NCI-H1417 (cell line): ENCODE measurements around the gene PDLIM7.
A peak's percentile ranks its signal among the peaks of the same experiment; 100 is the strongest.
"Not testable (repeated sequence)": the region's sequence is repeated elsewhere in the genome, so short reads cannot be mapped to it uniquely, and the experiment has no call there.

Source experiments
- DNase-seq, 3 experiments: peaks; one replicate each; lab custom pipeline; 2025; lab: John Stamatoyannopoulos, UW

PDLIM7 gene, protein sequence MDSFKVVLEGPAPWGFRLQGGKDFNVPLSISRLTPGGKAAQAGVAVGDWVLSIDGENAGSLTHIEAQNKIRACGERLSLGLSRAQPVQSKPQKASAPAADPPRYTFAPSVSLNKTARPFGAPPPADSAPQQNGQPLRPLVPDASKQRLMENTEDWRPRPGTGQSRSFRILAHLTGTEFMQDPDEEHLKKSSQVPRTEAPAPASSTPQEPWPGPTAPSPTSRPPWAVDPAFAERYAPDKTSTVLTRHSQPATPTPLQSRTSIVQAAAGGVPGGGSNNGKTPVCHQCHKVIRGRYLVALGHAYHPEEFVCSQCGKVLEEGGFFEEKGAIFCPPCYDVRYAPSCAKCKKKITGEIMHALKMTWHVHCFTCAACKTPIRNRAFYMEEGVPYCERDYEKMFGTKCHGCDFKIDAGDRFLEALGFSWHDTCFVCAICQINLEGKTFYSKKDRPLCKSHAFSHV

DNA sequence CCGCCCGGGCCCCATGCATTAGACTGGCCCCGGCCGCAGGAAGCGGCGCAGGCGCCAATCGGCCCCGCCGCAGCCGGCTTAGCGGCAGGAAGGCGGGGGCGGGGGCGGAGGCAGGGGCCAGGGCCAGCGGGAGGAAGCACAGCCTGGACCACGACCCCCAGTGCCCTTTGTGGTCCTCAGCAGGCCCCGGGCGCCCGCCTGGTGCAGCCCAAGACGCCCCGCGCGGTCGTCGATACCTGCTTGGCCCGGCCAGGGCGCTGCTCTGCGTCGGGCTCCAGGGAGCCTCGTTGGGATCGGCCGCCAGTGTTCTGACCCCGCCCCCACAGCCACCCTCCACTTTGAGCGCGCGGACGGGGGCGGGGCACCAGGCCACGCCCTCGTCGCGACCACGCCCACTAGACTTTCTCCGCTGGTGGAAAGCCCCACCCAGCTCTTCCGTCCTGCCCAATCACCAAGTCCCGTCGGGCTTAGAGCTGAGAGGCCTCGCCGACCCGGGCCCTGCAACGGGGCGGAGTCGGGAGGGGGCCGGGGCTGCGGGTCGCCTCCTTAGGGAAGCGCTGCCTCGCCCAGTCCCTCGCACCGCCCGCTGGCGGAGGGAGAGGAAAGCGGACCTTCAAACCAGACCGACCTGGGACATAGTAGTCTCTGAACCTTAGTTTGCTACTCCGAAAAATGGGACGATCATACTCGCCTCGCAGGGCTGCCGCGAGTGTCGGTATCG, at the start of gene PDLIM7:
Gene PDLIM7 (minus strand): TSS at position 313 of the 721 bp plus-strand sequence. CDS start 1,092 bp downstream, outside the sequence.
- DNase-seq, result peak; percentile 88 to 95 (median 93)

DNA sequence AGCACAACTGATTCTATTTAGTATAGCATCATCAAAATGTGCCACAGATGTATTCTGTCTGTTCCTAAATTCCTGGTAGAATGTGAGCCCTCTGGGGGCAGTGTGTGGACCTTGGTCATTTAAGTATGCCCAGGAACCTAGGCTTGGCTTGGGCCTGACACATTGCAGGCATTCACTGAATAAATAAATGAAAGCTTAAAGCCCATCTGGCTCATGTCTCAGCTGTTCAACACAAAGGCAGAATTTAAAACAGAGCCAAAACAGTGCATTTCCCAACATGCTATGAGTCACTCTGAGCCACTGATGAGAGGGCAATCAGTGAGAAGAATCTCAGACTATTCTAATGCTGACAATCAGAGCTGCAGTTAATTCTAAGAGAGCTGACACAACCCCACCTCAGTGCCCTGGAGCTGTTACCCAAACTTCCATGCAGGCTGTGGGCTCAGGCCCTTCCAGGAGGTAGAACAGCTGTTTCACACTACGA, 48.9 kb upstream of the PDLIM7 start:
- DNase-seq, result no peak

DNA sequence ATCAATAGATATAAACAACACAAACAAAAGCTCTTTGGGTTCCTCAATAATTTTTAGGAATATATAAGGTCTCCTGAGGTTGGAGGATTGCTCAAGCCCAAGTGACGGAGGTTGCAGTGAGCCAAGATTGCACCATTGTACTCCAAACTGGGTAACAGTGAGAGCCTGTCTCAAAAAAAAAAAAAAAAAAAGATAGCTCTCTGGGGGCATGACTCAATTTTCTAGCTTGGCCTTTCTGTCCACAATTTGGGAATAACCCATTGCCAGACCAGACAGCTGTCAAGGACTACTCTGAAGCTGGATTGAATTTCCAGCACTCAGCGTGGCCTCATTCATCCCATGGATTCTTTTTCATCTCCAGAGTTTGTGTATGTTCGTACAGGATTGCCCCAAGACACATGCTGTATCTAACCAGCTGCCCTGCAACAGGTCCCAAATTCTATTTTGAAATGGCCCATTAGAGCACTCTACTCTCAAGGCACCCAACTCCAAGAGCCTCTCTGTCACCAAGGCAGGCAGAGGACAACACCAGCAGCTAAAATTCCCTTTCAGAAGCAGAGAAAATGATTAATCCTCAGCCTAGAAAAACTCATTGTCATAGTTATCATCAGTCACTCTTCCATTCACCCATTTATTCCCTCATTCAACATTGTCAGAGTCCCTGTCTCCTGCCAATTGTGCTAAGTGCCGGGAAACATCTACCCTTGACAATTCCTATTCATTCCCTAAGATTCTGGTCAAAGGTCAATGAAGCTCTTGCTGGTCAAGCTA, 48.3 kb upstream of the PDLIM7 start:
- no peak for DNase-seq

DNA sequence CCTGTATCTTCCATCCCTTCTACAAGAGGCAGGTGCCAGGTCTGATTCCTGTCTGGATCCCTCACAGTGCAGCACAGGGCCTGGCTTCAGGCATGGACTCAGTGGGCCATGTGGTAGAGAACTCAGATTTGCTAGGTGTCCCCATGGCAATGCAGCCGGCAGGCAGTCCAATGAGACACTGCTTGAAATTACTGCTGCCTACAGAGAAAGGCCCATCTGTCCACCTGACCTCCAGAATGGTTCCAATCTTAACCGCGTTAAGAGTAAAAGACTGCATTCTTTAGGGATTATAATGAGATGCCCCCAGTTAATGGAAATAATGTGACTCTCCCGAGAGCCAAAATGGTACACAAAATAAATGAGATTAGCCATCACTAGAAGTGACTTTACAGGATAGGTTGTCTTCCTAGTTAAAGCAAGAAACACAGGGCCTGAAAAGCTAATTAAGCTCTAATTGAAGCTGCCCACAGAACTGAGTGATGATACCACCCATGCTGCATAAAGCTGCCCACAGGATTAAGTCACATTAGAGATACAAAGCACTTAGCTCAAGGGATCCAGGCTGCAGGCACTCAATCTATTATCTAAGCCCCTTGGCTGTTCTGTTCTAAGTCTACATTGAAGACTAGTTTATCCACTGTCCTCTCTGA, 45.5 kb upstream of the PDLIM7 start:
- DNase-seq, result no peak

DNA sequence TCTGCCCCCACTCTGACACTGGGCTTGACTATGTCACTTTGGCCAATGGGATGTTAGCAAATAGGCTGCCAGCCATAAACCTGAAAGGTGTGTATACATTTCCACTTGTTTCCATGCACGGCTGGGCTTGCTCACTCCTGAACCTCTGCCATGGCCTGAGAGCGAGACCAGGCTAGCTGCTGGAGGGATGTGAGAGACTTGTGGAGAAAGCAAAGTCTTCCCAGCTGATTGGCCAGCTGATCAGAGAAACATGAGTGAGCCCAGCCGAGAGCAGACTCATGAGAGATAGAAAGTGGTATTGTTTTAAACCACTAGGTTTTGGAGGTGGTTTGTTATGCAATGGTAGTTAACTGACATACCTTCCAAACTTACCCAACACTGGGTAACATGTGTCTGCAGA, 43.0 kb upstream of the PDLIM7 start:
- DNase-seq, result no peak

DNA sequence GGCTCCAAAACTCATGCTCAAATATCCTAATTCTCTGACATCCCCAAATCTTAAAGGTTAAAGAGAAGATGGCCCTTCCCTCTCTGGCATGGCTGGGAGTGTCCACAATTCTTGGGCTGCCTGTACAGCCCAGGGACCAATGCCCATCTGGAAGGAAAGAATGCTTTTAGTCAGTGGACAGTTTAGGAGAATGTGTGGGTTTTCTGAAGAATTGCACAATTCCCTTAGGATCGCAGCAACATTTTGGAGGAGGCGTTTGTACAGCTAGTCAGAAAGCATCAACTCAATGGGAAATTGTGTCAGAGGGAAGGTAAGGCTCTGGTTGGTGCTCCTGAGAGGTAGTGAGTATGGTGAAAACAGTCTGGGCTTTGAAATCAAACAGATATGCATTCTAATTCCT, 42.0 kb upstream of the PDLIM7 start:
- DNase-seq, result no peak

DNA sequence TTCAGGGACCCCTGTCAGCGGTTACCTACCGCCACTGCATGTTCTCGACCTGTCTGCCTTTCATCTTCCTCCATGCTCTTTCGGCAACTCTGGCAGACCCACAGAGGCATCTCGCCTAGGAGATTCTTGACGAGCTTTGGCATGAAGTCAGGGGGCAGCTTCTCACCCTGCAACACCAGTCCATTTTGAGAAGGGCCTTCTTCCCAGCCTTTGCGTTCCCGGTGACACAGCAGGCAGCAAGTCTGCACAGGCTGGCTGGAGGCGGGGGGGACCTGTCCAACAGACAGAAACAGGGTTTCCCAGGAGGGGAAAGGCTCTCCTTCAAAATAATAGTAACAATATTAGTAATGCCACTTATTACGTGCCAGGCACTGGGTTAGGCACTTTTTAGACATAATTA, 41.5 kb upstream of the PDLIM7 start:
- no peak for DNase-seq

DNA sequence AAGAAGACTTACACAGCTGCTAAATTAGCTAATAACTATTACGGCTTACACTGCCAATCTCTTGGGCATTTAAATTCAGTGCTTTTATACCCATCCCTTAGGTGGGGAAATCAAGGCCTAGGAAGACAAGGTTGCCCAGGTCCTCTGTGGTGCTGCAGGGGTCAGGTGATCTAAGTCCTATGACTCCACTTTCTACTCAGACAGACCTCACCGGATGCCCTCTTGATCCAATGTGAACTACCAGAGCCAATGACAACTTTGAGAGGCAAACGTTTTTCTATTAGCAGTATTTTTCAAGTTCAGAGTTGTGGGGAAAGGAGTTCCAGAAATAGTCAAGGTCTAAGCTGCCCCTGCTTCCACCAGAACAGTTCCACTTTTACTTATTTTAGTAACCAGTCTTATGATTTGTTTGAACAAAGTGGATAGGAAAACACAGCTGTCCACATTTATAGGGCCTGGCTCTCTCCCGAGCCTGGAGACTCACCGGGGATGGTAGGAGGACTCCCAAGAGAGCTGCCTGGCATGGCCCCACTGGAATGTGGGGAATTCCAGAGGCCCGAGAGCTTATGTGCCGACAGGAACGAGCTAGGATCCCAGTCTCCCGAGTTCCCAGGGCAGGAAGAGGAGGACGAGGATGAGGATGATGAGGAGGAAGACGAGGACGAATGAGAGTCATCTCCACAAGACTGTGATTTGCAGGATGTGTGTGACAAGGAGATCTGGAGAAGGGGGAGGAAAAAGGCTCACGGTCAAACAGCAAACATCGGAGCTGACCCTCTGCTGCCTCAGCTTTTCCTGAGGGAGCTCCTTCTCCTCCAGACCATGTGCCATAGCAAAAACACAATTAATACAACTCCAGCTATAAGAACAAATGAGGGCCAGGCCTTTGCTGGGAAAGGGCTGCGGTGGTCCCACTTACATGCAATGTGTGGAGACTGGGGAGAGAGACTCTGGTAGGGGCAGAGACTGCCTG, 40.3 kb upstream of the PDLIM7 start:
- DNase-seq, result no peak

DNA sequence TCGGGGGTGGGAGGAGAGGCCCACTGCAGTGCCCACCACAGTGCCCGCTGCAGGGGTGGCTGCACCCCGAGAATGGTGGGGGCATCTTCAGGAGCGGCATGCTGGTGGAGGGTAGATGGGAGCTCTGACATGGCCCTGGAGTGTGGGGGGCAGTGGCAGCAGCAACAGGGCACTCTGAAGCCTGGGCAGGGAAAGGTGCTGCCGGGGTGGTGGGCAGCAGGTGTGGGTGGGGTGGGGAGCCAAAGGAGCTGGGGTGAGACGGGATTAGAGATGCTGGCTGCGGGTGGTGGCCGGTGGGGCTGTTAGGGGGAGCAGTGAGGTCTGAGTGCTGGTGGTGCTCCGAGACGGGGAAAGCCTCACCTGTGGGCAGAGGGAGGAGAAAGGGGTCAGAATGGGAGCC, 39.0 kb upstream of the PDLIM7 start:
- no peak for DNase-seq

DNA sequence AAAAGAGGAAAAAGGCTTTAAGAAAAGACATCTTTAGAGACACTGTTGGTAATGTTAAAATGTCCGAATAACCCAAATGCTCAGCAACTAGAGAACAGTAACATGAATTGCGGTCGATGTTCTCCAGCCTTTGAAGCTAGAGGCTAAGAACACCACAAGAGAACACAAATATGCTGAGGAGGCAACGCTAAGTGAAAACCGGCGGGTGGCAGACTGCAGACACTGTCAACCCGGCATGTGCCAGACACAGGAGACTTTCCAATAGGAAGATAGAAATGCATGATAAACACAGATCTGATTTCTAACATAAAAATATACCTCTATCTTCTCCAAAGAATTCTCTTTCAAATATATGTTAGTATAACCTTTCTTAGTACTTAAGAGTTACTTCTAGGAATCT, 37.7 kb upstream of the PDLIM7 start:
- DNase-seq, result no peak

DNA sequence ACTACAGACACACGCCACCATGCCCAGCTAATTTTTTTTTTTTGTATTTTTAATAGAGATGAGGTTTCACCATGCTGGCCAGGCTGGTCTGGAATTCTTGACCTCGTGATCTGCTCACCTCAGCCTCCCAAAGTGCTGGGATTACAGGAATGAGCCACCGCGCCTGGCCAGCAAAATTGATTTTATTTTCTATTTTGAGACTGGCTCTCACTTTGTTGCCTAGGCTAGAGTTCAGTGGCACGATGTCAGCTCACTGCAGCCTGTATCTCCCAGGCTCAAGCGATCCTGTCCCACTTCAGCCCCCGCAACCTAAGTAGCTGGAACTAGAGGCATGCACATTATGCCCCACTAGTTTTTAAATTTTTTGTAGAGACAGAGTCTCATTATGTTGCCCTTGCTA, 37.0 kb upstream of the PDLIM7 start:
- DNase-seq, result not testable (repeated sequence)

DNA sequence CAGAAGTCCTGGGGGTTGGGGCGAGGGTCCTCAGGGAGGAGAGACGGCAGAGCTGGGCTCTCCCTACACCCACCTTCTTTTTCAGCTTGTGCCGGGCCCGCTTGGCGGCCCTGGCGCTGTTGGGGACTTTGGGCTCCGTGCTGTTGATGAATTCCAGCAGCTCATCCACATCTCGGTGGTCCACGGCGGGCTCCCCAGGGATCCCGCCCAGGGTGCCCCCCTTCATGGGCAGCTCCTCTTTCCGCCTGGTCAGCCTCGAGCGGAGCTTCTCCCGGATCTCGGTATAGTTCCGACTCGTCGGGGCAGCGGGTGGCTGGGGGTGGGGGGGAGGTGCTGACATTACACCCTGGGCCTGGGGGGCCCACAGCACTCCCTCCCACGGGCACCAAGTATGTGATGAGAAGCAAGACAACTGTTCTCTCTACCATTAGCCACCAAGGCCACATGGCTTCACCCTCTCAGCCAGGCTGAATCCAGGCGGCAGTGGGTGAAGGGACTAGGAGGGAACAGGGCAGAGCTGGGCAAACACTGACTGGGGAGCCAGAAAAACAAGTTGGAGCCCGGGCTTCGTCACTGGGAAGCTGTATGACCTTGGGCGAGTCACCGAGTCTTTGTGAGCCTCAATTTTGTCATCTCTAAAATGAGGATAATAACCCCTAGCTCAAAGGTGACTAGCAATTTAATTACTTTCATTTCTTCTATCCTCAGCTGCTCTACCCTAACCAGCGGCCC, 34.0 kb upstream of the PDLIM7 start:
- DNase-seq, result no peak

DNA sequence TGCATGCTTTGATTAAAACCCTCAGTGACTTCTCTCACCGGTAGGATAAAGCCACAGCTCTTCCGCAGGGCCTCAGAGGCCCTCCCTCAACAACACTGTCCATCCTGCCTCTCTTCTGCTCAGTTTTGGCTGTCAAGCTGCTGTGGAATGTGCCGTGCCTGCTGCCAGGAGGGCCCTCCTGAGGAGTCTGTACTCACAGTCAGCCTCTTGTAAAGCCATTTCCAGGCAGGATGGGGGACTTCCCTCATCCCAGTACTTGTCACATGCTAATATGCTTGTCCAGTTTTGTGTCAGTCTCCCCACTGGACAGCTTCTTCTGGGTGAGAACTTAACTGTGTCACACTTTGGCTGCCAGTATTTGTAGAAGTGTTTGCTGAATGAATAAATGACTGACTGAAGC, 33.2 kb upstream of the PDLIM7 start:
- DNase-seq, result no peak

DNA sequence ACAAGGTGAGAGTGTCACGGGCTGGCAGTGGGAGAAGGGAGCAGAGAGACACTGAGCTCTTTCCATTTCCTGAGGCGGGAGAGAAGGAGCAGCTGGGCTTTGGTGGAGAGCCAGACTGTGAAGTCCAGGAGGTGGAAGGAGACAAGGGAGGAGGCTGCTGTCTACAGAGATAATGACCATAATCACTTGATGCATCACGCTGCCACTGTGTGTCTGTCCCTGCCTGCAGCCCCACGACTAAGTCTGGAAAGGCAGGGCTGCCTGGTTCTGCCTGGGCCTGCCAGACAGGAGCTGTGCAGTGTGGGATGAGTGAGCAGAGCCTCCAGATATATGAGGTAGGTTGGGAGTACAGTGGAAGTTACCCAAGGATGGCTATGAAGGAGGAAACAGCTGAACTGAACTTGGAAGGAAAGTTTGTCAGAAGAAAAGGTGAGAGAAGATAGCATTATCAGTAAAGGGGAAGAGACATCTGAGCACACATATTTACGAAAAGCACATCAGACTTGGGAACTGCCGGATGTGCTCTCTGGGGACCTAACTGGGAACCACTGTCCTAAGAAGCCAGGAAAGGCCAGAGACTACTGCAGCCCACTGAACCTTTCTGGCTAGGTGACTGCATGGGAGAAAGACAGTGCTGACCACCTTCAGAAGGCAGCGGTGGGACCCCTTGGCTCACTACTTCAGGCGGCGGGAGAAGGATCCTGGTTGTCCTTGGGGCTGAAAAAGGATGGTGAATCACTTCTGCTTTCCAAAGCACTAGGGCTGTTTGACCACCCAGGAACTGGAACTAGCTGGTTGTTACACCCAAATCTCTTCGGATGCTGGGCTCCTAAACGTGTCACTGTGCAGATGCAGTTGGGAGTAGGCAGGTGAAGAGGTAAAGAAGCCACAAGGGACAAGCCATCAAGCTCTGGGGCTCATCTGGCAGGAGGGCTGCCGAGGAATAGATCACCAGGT, 32.1 kb upstream of the PDLIM7 start:
- no peak for DNase-seq

DNA sequence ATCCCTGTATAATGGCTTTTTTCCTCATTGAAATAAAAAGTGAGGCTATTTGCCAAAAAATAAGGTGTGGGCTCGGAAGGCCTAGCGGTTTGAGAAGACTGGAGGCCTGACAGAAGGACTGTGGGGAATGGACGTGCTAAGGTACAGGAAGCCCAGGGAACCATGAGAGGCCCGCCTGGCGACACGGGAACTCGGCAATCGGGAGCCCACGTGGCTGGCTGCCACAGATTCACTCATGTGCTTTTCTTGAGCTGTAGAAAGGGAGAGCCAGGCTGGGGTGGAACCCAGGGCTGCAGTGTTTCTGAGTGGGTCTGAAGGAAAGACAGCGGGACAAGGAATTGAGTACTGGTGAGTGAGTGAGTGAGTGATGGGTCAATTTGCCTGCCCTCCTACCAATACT, 31.2 kb upstream of the PDLIM7 start:
- no peak for DNase-seq

DNA sequence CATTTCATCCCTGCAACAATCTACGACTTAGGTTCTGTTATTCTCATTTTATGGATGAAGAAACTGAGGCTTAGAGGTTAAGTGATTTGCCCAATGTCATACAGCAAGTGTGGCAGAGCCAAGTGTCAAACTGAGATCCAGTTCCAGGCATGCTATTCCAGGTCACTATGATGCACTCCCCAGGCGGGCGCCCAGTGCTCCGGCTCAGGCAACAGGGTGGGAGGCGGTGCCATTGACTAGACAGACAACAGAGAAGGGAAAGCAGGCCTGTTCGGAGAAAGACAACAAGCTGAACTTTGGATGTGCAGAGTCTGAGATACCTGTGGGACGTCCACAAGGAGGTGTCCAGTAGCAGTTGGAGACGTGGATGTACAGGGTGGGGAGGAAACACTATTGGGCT, 30.2 kb upstream of the PDLIM7 start:
- no peak for DNase-seq

DNA sequence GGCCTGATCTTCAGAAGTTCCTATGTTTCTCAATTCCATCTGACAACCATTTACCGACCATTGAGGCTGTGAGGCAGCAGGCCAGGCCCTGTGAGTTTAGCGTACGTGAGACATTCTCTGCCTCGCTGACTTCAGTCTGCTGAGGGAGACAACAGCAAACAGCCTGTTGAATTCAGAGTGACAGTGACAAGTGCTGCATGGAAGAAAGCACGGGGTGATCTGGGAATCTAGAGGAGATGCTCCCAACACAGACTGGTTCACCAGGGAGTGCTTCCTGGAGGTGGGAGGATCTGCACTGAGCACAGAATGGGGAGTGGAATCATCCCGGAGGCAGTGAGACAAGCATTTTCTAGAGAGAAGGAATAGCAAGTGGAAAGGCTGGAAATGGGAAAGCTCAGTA, 29.4 kb upstream of the PDLIM7 start:
- no peak for DNase-seq

DNA sequence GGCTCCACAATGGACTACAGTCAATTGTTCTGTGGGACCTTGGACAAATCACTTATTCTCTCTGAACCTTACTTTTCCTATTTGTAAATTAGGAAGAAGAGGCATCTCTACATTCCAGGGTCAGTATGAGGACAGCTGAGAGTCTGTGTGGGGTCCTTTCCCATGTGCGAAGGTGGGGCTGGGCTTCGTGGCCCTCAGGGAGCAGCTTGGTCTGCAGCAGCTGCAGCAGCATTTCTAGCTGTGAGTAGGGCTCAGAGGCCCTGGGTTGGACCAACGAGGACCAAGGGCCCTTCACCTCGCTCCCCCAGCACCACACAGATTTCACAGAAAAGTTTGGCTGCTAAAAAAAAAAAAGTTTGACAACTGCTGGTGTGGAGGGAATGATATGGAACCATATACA, 28.8 kb upstream of the PDLIM7 start:
- DNase-seq, result no peak
